SK-N-MC (cell line): ENCODE results near the gene CTTN.

Source experiments
- EZH2 ChIP-seq: fragments of 200-600 bp; sonication (generic); IDR thresholded peaks from one replicate; pipeline ENCODE4 v1.6.1; 2017; ENCODE audit warnings: antibody characterized with exemption
- FOXP2 ChIP-seq: optimal IDR thresholded peaks from 2 replicates; pipeline ENCODE3; 2011; ENCODE audit warnings: mild to moderate bottlenecking, moderate library complexity; ENCODE audit not compliant: insufficient read depth; ENCODE audit errors: extremely low read length, control extremely low read depth
- POLR2AphosphoS5 ChIP-seq: IDR thresholded peaks from 2 replicates; pipeline ENCODE4 v1.6.1; 2012; ENCODE audit warnings: mild to moderate bottlenecking, low read depth, low read length, borderline replicate concordance

- TF ChIP-seq POLR2AphosphoS5, result no peak
- no peak for TF ChIP-seq EZH2
- no peak for TF ChIP-seq FOXP2
These were observed 46.2 kb upstream of the CTTN start for GRCh38 chr11:70352100-70352499.
